Measurements from ENCODE around the gene VPS37D. TPM values are rescaled to one million over a fixed set of nuclear protein-coding genes. Genes with fewer than 3 reads are reported as not detected.

VPS37D gene, protein sequence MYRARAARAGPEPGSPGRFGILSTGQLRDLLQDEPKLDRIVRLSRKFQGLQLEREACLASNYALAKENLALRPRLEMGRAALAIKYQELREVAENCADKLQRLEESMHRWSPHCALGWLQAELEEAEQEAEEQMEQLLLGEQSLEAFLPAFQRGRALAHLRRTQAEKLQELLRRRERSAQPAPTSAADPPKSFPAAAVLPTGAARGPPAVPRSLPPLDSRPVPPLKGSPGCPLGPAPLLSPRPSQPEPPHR
- total RNA-seq (2012; rRNA removed) = 2.3 and 2.8 TPM in 2 replicates
- polyA plus RNA-seq (2012; rRNA removed) = 3.1 and 4.8 TPM in 2 replicates
- polyA plus RNA-seq (2012; cell fraction: cytosol; rRNA removed) = 4.4 and 4.9 TPM in 2 replicates
- 2.2 and 3.8 TPM in 2 replicates for polyA plus RNA-seq (2012; cell fraction: nucleus; rRNA removed; ENCODE audit: low replicate concordance)
- Bru-seq, nascent RNA = percentile 38 among the genes with signal in this experiment
- percentile 38 among the genes with signal in this experiment for BruChase-seq, experiment 1, labeled RNA remaining after a 6-hour chase
- BruChase-seq, experiment 2, labeled RNA remaining after a 2-hour chase = percentile 40 among the genes with signal in this experiment
- long read RNA-seq, transcript VPS37D-201 (4 exons, 1,624 nt) = major isoform, 10 of 11 reads
- long read RNA-seq, partial matches to known transcripts = 1 of 11 reads
- long read RNA-seq, other reads (novel, unspliced or antisense) = 0 of 11 reads

GRCh38 chr7:73667344-73668102 lies at the start of gene VPS37D:
Gene VPS37D, plus strand, starts transcription at chr7:73667831. Its CDS starts 128 bp downstream, at chr7:73667959.
- peak within 1 kb of the TSS; percentile 73; the same call in 1 of the 2 replicates for H3K14ac ChIP-seq (replicated peaks; ENCODE audit: low read depth, low read length)
- peak within 1 kb of the TSS; percentile 95 for H2AFZ ChIP-seq (replicated peaks; ENCODE audit: low read length, poor library complexity)
- peaks cover 3% of the 10 kb centered on the region for H3K27me3 ChIP-seq (ENCODE audit: control insufficient read depth, insufficient read depth, low read length)
- H4K91ac ChIP-seq (ENCODE audit: insufficient read depth, low read depth, low read length) = no peak within 1 kb of the TSS
- intact Hi-C loops (cut with micrococcal nuclease) = loop anchor here (2.0 to 5.0 kb wide), 4 partner anchors 40 to 145 kb away; partner anchors contain the start of genes BAZ1B and STX1A
- no peak within 1 kb of the TSS for H2BK15ac ChIP-seq (ENCODE audit: low read depth, low read length)
- H2BK20ac ChIP-seq (ENCODE audit: low read depth, low read length) = no peak within 1 kb of the TSS
- peaks cover 8% of the 10 kb centered on the region; the same call in 1 of the 2 replicates for H3K36me3 ChIP-seq (ENCODE audit: control insufficient read depth, insufficient read depth, low read length)
- H3K18ac ChIP-seq (ENCODE audit: low read depth, low read length) = no peak within 1 kb of the TSS; the same call in 1 of the 2 replicates
- no peaks in the 10 kb centered on the region for H4K20me1 ChIP-seq (ENCODE audit: insufficient read depth, low read length)
- H2BK120ac ChIP-seq (ENCODE audit: low read depth, low read length) = no peak within 1 kb of the TSS
- no peak within 1 kb of the TSS for H2BK5ac ChIP-seq (ENCODE audit: low read depth, low read length, poor library complexity, severe bottlenecking)
- H3K9me1 ChIP-seq (ENCODE audit: insufficient read depth, low read length) = 0 out of 2 replicates have a peak, but pooled peaks cover 2% of the 10 kb centered on the region
- ATAC-seq (ENCODE audit: low read depth) (peak; percentile 96), DNase-seq (peak; percentile 80)
- peak within 1 kb of the TSS; percentile 91 for H2AK9ac ChIP-seq (replicated peaks; ENCODE audit: low read depth, low read length, poor library complexity)
- H3K4me3 ChIP-seq (ENCODE audit: insufficient read depth, low read depth, low read length) = peak within 1 kb of the TSS; percentile 84
- ChIA-PET POLR2A (ENCODE audit: unreplicated experiment) (no interaction called here), CTCF (interaction anchor here (0.6 to 0.7 kb wide), 5 partner anchors 34 to 187 kb away, joined by 3 read pairs; no protein-coding TSS in a partner anchor)
- H3K9ac ChIP-seq (ENCODE audit: low read depth, low read length) = peak within 1 kb of the TSS; percentile 84
- H4K8ac ChIP-seq (ENCODE audit: low read depth in 2 of 2, low read length in 2 of 2) = peak within 1 kb of the TSS in 1 of 2 experiments; percentile 36; a peak in 2 of 4 replicates
- no peak for TF ChIP-seq FOS (IDR thresholded peaks at IDR 0.05; ENCODE audit: low read depth, low read length)
- TF ChIP-seq, protein P1, sequence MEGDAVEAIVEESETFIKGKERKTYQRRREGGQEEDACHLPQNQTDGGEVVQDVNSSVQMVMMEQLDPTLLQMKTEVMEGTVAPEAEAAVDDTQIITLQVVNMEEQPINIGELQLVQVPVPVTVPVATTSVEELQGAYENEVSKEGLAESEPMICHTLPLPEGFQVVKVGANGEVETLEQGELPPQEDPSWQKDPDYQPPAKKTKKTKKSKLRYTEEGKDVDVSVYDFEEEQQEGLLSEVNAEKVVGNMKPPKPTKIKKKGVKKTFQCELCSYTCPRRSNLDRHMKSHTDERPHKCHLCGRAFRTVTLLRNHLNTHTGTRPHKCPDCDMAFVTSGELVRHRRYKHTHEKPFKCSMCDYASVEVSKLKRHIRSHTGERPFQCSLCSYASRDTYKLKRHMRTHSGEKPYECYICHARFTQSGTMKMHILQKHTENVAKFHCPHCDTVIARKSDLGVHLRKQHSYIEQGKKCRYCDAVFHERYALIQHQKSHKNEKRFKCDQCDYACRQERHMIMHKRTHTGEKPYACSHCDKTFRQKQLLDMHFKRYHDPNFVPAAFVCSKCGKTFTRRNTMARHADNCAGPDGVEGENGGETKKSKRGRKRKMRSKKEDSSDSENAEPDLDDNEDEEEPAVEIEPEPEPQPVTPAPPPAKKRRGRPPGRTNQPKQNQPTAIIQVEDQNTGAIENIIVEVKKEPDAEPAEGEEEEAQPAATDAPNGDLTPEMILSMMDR (conservative IDR thresholded peaks at IDR 0.05; ENCODE audit: low read depth, low read length) = peak; percentile 98
- TF ChIP-seq RCOR1 (IDR thresholded peaks at IDR 0.05; ENCODE audit: insufficient replicate concordance, low read length) = peak; percentile 92
- TF ChIP-seq MXI1 (IDR thresholded peaks at IDR 0.05; ENCODE audit: borderline replicate concordance, low read depth, low read length) = peak; percentile 33; the same call in 1 of the 2 replicates
- no peak for TF ChIP-seq MAFK (IDR thresholded peaks at IDR 0.05; ENCODE audit: low read depth, low read length)
- peak; percentile 69 for TF ChIP-seq SMC3 (IDR thresholded peaks at IDR 0.05; ENCODE audit: low read depth, low read length)
- TF ChIP-seq RAD21 (IDR thresholded peaks at IDR 0.05; ENCODE audit: low read length) = peak; percentile 66
- TF ChIP-seq MAZ (IDR thresholded peaks at IDR 0.05; ENCODE audit: borderline replicate concordance, low read depth, low read length) = peak; percentile 93
- TF ChIP-seq NFE2L2 (IDR thresholded peaks at IDR 0.05; ENCODE audit: low read depth, low read length) = no peak
- H2AK5ac ChIP-seq (ENCODE audit: low read depth, low read length) = no peak within 1 kb of the TSS
- peak within 1 kb of the TSS; percentile 74; the same call in 1 of the 2 replicates for H3K23ac ChIP-seq (ENCODE audit: low read depth, low read length)
- H3K9me3 ChIP-seq (ENCODE audit: control insufficient read depth, insufficient read depth, low read length) = peaks cover 2% of the 10 kb centered on the region; the same call in 1 of the 2 replicates
- peaks cover 0 to 9% of the 10 kb centered on the region in 2 experiments; a peak in 1 of 4 replicates for H3K79me1 ChIP-seq (ENCODE audit: low read depth in 1 of 2, low read length in 2 of 2)
- H3K4ac ChIP-seq (ENCODE audit: low read depth, low read length) = 0 out of 2 replicates have a peak within 1 kb of the TSS, but pooled peaks have one; percentile 24
- no TSS peak for BruUV-seq (replicated peaks)
- 1% methylated on average over 36 of the region's 79 CpGs; no CpG with 5 or more reads in 1 of the 2 experiments for WGBS, 2 experiments (ENCODE audit: extremely low coverage in 2 of 2, insufficient read length in 1 of 2)
- dilution Hi-C loops (cut with HindIII; ENCODE audit: low sequenced_read_pairs, unreplicated experiment) = no loop called here
- peak within 1 kb of the TSS; percentile 14 for H3K27ac ChIP-seq (ENCODE audit: insufficient read depth, low read length)
- no peak within 1 kb of the TSS for H3K56ac ChIP-seq (ENCODE audit: extremely low read depth, insufficient read depth, low read length)
- H3K4me2 ChIP-seq (ENCODE audit: low read depth, low read length) = peak within 1 kb of the TSS; percentile 82
- no peaks in the 10 kb centered on the region; the same call in 1 of the 2 replicates for H3K4me1 ChIP-seq (ENCODE audit: control insufficient read depth, insufficient read depth, low read length)
- H4K5ac ChIP-seq (ENCODE audit: low read depth, low read length) = 0 out of 2 replicates have a peak within 1 kb of the TSS, but pooled peaks have one; percentile 35
- in situ Hi-C loops (cut with MboI; ENCODE audit: low sequenced_read_pairs) = no loop called here

All from IMR-90 (cell line).